B cell (primary cell): ENCODE results near the gene SPOP. TPM values are rescaled to one million over a fixed set of nuclear protein-coding genes. Genes with fewer than 3 reads are reported as not detected.

Source experiments
- ATAC-seq: fragments of 200-7000 bp; cut with Tn5 transposase; one replicate; pipeline ENCODE4 v1.10.0; 2021; ENCODE audit warnings: low read depth, mild to moderate bottlenecking, moderate number of reproducible peaks, moderate library complexity
- CTCF ChIA-PET: fragments of 350-600 bp; sonication (Branson Sonifier 250); formaldehyde crosslinking; loops from one replicate; lab custom pipeline; 2021; ENCODE audit warnings: antibody characterized with exemption, inconsistent platforms; lab: Charles Lee
- POLR2A ChIA-PET: fragments of 350-600 bp; sonication (Branson Sonifier 250); formaldehyde crosslinking; loops from one replicate; lab custom pipeline; 2021; ENCODE audit warnings: antibody characterized with exemption; lab: Charles Lee
- DNase-seq: peaks from one replicate; pipeline ENCODE4 v3.0.0; 2013
- H2AFZ ChIP-seq: 2 replicates; pipeline ENCODE4 v1.6.1; 2012; ENCODE audit warnings: mild to moderate bottlenecking, low read depth, low read length; ENCODE audit not compliant: insufficient read depth, poor library complexity, severe bottlenecking
- H3K27ac ChIP-seq, 2 donors: 1 replicate in 1 of 2; 2 replicates in 1 of 2; pipeline ENCODE4 v1.5.1; 2012 to 2013; ENCODE audit warnings: low read length in 2 of 2, mild to moderate bottlenecking in 2 of 2, moderate library complexity in 1 of 2
- H3K27me3 ChIP-seq, 4 experiments: fragments of 200-600 bp in 1 of 4; sonication (generic) in 1 of 4; replicated peaks in 1 of 4; 1 replicate in 2 of 4; 2 replicates in 2 of 4; pipeline versions ENCODE4 v1.6.1 to v1.7.0; 2013 to 2016; ENCODE audit warnings: low read length in 3 of 4, mild to moderate bottlenecking in 2 of 4, mixed read lengths in 1 of 4, moderate library complexity in 1 of 4; ENCODE audit not compliant: insufficient read depth in 4 of 4, control insufficient read depth in 3 of 4; ENCODE audit errors: control extremely low read depth in 1 of 4
- H3K36me3 ChIP-seq, 2 experiments: replicated peaks in 1 of 2; 1 replicate in 1 of 2; 2 replicates in 1 of 2; pipeline versions ENCODE4 v1.6.1 to v1.7.1; 2013; ENCODE audit warnings: low read length in 1 of 2; ENCODE audit not compliant: insufficient read depth in 2 of 2, control insufficient read depth in 1 of 2; ENCODE audit errors: control extremely low read depth in 1 of 2, extremely low read depth in 1 of 2
- H3K4me1 ChIP-seq, 2 donors: fragments of 200-600 bp in 1 of 2; sonication (generic) in 1 of 2; 1 replicate in 1 of 2; 2 replicates in 1 of 2; pipeline versions ENCODE4 v1.5.1 to v1.6.1; 2013 to 2017; ENCODE audit warnings: low read length in 2 of 2; ENCODE audit not compliant: control insufficient read depth in 2 of 2, insufficient read depth in 2 of 2
- H3K4me2 ChIP-seq: replicated peaks from 2 replicates; pipeline ENCODE3; 2012; ENCODE audit warnings: mild to moderate bottlenecking, low read depth, low read length; ENCODE audit not compliant: poor library complexity, severe bottlenecking
- H3K4me3 ChIP-seq, 5 experiments: fragments of 200-600 bp in 1 of 5; sonication (generic) in 1 of 5; 1 replicate in 3 of 5; 2 replicates in 2 of 5; pipeline versions ENCODE4 v1.5.1 to v1.7.0; 2011 to 2016; ENCODE audit warnings: low read length in 4 of 5, mild to moderate bottlenecking in 4 of 5, low read depth in 2 of 5, control low read depth in 1 of 5, moderate library complexity in 1 of 5; ENCODE audit not compliant: insufficient read depth in 1 of 5; ENCODE audit errors: control extremely low read depth in 1 of 5, extremely low read depth in 1 of 5
- H3K79me2 ChIP-seq: fragments of 200-600 bp; sonication (generic); one replicate; pipeline ENCODE4 v1.6.0; 2016; ENCODE audit warnings: low read length; ENCODE audit not compliant: control insufficient read depth, insufficient read depth
- H3K9ac ChIP-seq: fragments of 200-600 bp; sonication (generic); 2 replicates; pipeline ENCODE4 v1.6.1; 2017; ENCODE audit warnings: mild to moderate bottlenecking, low read length, moderate library complexity
- H3K9me3 ChIP-seq, 3 donors: one replicate each; pipeline versions ENCODE4 v1.6.1 to v1.7.1; 2013; ENCODE audit warnings: low read length in 2 of 3; ENCODE audit not compliant: control insufficient read depth in 2 of 3, insufficient read depth in 1 of 3; ENCODE audit errors: control extremely low read depth in 1 of 3
- H4K20me1 ChIP-seq: 2 replicates; pipeline ENCODE4 v1.6.0; 2012; ENCODE audit warnings: mild to moderate bottlenecking, low read length; ENCODE audit not compliant: insufficient read depth, control insufficient read depth, poor library complexity, severe bottlenecking
- H3K27ac Mint-ChIP-seq: one replicate; pipeline ENCODE4 v1.8.0; 2021; ENCODE audit warnings: mixed read lengths
- H3K27me3 Mint-ChIP-seq: one replicate; pipeline ENCODE4 v1.8.0; 2021; ENCODE audit warnings: mixed read lengths
- H3K4me1 Mint-ChIP-seq: one replicate; pipeline ENCODE4 v1.8.0; 2021; ENCODE audit warnings: mixed read lengths
- H3K4me3 Mint-ChIP-seq: one replicate; pipeline ENCODE4 v1.8.0; 2021; ENCODE audit warnings: mixed read lengths
- H3K9me3 Mint-ChIP-seq: one replicate; pipeline ENCODE4 v1.8.0; 2022; ENCODE audit warnings: mixed read lengths; ENCODE audit not compliant: insufficient read depth
- CTCF ChIP-seq: fragments of 200-600 bp; IDR thresholded peaks from one replicate; pipeline ENCODE4 v1.8.0; 2022; ENCODE audit warnings: antibody characterized with exemption, mild to moderate bottlenecking
- EZH2 ChIP-seq: IDR thresholded peaks from 2 replicates; pipeline ENCODE4 v1.6.1; 2012; ENCODE audit warnings: borderline replicate concordance, low read depth, mild to moderate bottlenecking, moderate library complexity, low read length; ENCODE audit not compliant: insufficient read depth, poor library complexity, severe bottlenecking
- WGBS: methylation state at CpG from one replicate; pipeline ENCODE4 v1.1.5; 2013; ENCODE audit warnings: missing lambda C conversion rate; ENCODE audit not compliant: insufficient coverage; 5-methylcytosine and 5-hydroxymethylcytosine counted together
- intact Hi-C: fragments of 100-400 bp; cut with micrococcal nuclease; formaldehyde crosslinking; loops from one replicate; pipeline ENCODE4 v1.10.0; 2022
- polyA plus RNA-seq: library from polyadenylated mRNA; depleted of rRNA; stranded (reverse); fragments of >200 nt; gene quantifications from 2 replicates; pipeline ENCODE4 v1.2.3, GENCODE V29; 2012
- total RNA-seq, 2 donors: library from RNA; stranded (reverse); fragments of 120-200 nt in 1 of 2; gene quantifications; 1 replicate in 1 of 2; 2 replicates in 1 of 2; pipeline versions ENCODE4 v1.2.3 to v1.2.4, GENCODE V29; 2013 to 2022

SPOP gene
- total and polyA plus RNA-seq, 2 donors (not counting 1 experiment from before 2014, with no cell fraction given) = 27.0 to 72.1 TPM

GRCh38 chr17:49576088-49576916 is 101.6 kb downstream of the SPOP start:
- H3K4me3 ChIP-seq = peak overlapping the region in 4 of 5 experiments; percentile 1 to 39 (median 8)
- H3K27ac Mint-ChIP-seq = no peak overlapping the region
- ChIA-PET CTCF (interaction anchor here (1.0 to 17.7 kb wide), 2 partner anchors 9 to 123 kb away, joined by 3 to 485 read pairs; partner anchors contain the start of gene SLC35B1), POLR2A (no interaction called here)
- H3K79me2 ChIP-seq = no peaks in the 10 kb centered on the region
- H3K4me2 ChIP-seq = peak overlapping the region; percentile 89
- H3K9me3 Mint-ChIP-seq = no peaks in the 10 kb centered on the region
- WGBS = 2% methylated on average over 54 of the region's 68 CpGs
- peaks cover 17% of the 10 kb centered on the region for H3K4me1 Mint-ChIP-seq
- H3K4me1 ChIP-seq = peaks cover 18 to 21% of the 10 kb centered on the region in 2 donors
- no peaks in the 10 kb centered on the region for H4K20me1 ChIP-seq
- no peaks in the 10 kb centered on the region for H3K36me3 ChIP-seq
- DNase-seq (peak; percentile 34), ATAC-seq (peak; percentile 15)
- intact Hi-C loops = no loop called here
- peaks cover 0 to 9% (median 0%) of the 10 kb centered on the region in 3 donors for H3K9me3 ChIP-seq
- peaks cover 47% of the 10 kb centered on the region for H3K27me3 Mint-ChIP-seq
- H3K27me3 ChIP-seq = peaks cover 0 to 58% (median 25%) of the 10 kb centered on the region in 4 experiments
- TF ChIP-seq EZH2 (peak; percentile 50), CTCF (no peak)
- peak overlapping the region; percentile 80 for H3K4me3 Mint-ChIP-seq
- H3K27ac ChIP-seq = no peak overlapping the region
- H3K9ac ChIP-seq = peak overlapping the region; percentile 56
- peak overlapping the region; percentile 41 for H2AFZ ChIP-seq

GRCh38 chr17:49575679-49576087 is 102.2 kb downstream of the SPOP start, which contains the start of gene NXPH3:
NXPH3 (plus strand) TSS chr17:49575871; CDS start chr17:49576220, 349 bp downstream.
- intact Hi-C loops = no loop called here
- Mint-ChIP-seq H3K9me3 (no peaks in the 10 kb centered on the region), H3K27me3 (peaks cover 53% of the 10 kb centered on the region), H3K4me1 (peaks cover 23% of the 10 kb centered on the region), H3K4me3 (peak within 1 kb of the TSS; percentile 80), H3K27ac (no peak within 1 kb of the TSS)
- CTCF ChIA-PET = interaction anchor here (17.7 kb wide), 1 partner anchor 123 kb away, joined by 485 read pairs; the partner anchor contains the start of gene SLC35B1
- Histone ChIP-seq H3K36me3 (no peaks in the 10 kb centered on the region), H3K9ac (peak within 1 kb of the TSS; percentile 56), H2AFZ (peak within 1 kb of the TSS; percentile 41), H3K79me2 (no peaks in the 10 kb centered on the region), H3K4me1 (peaks cover 18 to 21% of the 10 kb centered on the region in 2 donors), H3K27ac (no peak within 1 kb of the TSS), H3K9me3 (peaks cover 0 to 9% (median 0%) of the 10 kb centered on the region in 3 donors), H4K20me1 (no peaks in the 10 kb centered on the region), H3K4me3 (peak within 1 kb of the TSS in 4 of 5 experiments; percentile 1 to 39 (median 8)), H3K27me3 (peaks cover 0 to 63% (median 26%) of the 10 kb centered on the region in 4 experiments), H3K4me2 (peak within 1 kb of the TSS; percentile 89)
- ATAC-seq (peak; percentile 65), DNase-seq (peak; percentile 72)
- 2% methylated on average over 55 of the region's 55 CpGs for WGBS
- POLR2A ChIA-PET = no interaction called here
- TF ChIP-seq CTCF (peak; percentile 45), EZH2 (no peak)
